GM21367 (cell line): Measurements from ENCODE around the gene CCDC117.
"Not testable (repeated sequence)": the region's sequence is repeated elsewhere in the genome, so short reads cannot be mapped to it uniquely, and the experiment has no call there.

Source experiments
- ATAC-seq: cut with Tn5 transposase; IDR thresholded peaks from one replicate; pipeline ENCODE4 v1.9.1; 2021; ENCODE audit not compliant: unreplicated experiment

Gene CCDC117

DNA sequence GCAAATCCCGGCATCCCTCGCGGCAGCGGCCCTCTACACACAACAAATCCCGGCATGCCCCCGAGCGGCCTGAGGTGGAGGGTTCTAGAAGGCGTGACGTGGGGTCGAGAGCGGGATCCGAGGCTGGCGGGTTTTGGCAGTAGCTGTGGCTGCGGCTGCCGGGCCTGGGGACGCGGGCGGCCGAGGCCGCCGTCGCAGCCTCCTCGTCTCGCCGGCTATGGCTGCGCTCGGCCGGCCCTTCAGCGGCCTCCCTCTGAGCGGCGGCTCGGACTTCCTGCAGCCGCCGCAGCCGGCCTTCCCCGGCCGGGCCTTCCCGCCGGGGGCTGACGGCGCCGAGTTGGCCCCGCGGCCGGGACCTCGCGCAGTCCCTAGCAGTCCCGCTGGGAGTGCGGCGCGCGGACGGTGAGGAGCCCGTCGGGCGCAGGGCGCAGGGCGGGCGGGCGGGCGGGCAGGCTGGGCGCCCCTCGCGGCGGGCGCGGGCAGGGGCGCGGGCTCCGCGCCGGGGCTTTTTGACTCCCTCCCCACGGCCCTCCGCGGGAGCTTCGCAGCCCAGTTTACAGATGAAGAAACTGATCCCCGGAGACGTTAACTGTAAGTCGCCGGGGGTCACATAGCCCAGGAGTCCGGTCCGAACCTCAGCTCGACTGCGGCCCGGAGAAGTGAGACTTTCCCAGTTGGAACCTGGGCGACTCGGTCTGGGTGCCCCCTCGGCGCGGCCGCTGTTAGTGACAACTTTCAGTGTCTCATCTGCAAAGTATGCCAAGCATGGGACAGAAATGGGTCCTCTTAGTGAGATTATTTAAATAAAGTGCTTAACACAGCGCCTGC is at the start of gene CCDC117:
Gene CCDC117, plus strand, starts transcription at position 63 of the 828 bp plus-strand sequence. Its CDS starts 155 bp downstream, at position 218.
- ATAC-seq = peak; percentile 84

DNA sequence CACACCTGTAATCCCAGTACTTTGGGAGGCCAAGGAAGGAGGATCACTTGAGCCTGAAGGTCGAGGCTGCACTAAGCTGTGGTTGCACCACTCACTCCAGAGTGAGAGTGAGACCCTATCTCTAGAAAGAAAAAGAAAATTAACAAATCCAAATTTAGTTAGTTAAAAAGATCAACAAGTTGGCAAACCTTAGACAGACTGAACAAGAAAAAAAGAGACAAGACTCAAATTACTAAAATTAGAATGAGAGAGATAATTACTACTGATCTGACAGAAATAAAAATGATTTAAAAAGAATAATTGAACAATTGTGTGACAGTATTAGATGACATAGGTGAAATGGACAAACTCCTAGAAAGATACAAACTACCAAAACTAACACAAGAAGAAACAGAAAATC is 44.5 kb upstream of the CCDC117 start:
- ATAC-seq = no peak

GRCh38 chr22:28728621-28729313 is 43.7 kb upstream of the CCDC117 start:
- ATAC-seq = no peak

GRCh38 chr22:28730179-28730578 is 42.3 kb upstream of the CCDC117 start:
- no peak for ATAC-seq

- ATAC-seq = no peak
These were observed 38.1 kb upstream of the CCDC117 start for GRCh38 chr22:28734393-28734792.

- ATAC-seq = no peak
These were observed 36.0 kb upstream of the CCDC117 start for GRCh38 chr22:28736301-28737155.

- ATAC-seq = no peak
These were observed 34.8 kb upstream of the CCDC117 start for GRCh38 chr22:28737701-28738100.

GRCh38 chr22:28738876-28739275 is 33.6 kb upstream of the CCDC117 start:
- ATAC-seq = not testable (repeated sequence)

DNA sequence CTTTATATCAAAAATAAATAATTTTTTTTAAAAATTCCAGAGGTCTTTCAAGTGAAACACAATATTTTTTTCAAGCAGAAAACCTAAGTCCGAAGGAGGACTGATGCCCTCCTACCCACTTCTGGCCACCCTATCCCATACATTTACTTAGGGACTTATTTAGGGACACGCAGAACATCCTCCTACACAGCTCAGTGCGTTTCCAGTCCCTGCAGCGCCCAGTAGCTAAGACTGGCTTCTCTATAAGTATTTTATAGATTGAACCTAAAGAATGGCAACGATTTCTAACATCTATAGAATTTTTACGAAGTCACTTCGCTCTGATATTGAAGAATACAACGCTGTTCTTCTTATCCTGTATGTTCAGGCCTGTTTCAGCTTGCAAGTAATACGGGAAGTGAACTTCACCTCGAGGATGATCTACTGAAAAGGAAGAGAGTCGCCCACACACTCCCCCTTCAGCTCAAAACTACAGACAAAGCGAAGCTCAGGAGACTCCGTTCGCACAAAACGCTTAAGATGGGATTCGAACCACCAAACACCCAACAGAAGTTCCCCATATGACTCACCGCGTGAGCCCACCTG is 31.2 kb upstream of the CCDC117 start:
- ATAC-seq = no peak

DNA sequence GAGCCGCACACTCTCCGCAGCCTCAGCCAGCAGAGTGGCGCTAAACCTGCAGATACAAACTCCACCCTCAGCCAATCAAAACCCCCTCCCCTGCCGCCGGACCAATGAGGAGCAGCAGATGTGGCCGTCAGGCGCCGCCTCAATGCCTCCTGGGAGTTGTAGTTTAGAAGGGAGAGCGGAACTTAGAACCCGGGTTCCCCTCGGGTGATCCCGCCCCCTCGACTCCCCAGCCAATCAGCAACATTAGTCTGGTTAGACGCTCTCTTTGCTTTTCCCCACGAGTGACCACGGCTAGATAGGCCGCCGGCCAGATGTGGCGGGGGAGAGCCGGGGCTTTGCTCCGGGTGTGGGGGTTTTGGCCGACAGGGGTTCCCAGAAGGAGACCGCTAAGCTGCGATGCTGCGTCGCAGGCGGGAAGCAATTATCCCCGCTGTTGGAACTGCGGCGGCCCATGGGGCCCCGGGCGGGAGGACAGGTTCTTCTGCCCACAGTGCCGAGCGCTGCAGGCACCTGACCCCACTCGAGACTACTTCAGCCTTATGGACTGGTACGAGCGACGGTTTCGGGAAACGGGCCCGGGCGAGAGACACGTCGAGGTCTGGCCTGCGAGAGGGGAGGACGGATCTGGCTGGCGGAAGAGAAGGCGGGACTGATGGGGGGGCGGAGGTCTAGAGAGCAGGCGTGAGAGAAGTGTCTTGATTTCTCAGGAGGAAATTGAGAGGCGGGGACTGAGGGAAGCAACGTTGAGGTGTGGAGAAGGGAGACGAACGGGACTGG is 30.5 kb upstream of the CCDC117 start, which contains the start of the genes CHEK2 and HSCB:
Gene CHEK2, minus strand, starts transcription at position 36 of the 777 bp plus-strand sequence. CDS start 7,099 bp downstream, outside the sequence.
Gene HSCB, plus strand, starts transcription at position 255 of the 777 bp plus-strand sequence. Its CDS starts 57 bp downstream, at position 312.
- ATAC-seq = peak; percentile 79

- ATAC-seq = no peak
These were observed 29.9 kb upstream of the CCDC117 start for GRCh38 chr22:28742562-28742962.

DNA sequence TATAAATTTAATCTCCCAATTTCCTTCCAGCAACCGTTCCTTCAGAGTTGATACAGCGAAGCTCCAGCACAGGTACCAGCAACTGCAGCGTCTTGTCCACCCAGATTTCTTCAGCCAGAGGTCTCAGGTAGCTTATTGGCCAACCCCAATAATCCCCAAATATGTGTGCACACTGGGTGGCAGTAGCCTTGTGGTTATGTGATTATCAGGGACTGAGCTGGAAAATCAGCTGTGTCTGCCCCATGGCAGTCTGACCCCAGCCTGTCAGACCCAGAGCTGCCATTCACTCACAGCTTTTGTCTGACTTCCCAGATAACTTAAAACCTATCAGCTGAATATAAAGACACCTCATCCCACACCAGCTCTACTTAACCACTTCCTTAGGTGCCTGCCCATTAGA is 28.6 kb upstream of the CCDC117 start:
- ATAC-seq = no peak

DNA sequence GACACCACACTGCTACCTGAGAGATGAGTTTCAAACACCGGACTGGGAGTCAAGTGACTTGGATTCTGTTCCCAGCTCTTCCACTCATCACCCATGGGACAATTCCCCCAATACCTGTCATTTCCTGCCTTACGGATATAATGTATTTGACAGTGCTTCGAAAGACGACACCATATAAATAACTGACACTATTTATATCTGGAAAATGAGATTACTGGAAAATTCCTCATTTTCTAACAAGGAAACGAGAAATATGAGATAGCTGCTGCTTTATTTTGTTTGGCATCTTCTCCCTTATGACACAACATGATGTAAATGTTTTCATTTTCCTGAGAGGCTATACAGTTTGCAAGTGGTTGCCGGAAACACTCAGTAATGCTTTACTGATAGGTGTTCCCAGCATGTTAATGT is 22.0 kb upstream of the CCDC117 start:
- ATAC-seq = no peak

- ATAC-seq = not testable (repeated sequence)
These were observed 18.0 kb upstream of the CCDC117 start for GRCh38 chr22:28754512-28754911.

DNA sequence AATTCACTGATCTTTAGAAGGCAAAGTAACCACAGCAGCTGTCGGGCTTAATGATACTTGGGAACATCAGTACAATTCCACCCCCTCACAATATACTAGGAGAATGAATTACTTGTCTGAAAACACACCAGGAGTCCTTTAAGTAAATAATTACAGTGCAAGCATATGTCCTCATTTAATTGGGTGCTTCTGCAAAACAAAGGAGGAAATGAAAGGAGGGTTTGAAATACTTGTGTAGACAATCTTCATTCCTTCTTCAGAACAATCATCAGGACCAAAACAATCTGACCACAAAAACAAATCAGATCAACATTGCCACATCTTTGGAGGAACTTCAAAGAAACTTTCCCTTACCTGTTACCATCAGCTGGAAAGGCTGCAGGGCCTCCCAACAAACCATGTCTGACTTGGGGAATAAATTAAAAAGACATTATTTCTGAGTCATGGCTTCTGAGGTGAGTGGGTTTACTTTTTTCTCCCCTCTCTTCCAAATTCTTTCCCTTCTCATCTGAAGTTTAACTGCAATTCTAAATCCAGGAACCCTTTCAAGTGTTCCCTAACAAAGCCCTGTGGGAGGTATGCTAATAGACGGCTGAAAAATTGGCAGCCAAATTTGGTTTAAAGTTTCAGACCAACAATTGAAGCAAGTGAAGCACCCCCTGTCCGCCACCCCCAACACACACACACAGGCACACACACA is 12.5 kb upstream of the CCDC117 start:
- ATAC-seq = no peak

- no peak for ATAC-seq
These were observed 11.1 kb upstream of the CCDC117 start for GRCh38 chr22:28761449-28761755.

GRCh38 chr22:28762000-28762399 is 10.5 kb upstream of the CCDC117 start:
- not testable (repeated sequence) for ATAC-seq

DNA sequence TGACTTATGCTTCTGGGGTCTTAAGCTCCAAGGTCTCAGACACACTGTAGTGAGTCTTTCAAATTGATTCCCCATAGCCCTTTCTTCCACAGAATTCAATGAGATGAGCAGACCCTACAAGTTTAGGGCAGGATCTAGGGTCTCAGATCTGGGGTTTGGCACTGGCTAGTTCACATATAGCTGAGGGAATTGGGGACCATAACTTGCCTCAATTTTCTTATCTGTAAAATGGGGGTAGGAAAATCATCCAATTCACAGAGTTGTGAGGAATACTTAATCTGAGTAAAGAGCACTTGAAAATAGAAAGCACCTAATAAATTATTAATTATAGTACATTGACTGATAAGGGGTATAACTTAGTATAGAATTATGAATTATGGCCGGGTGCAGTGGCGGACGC is 5.9 kb upstream of the CCDC117 start:
- no peak for ATAC-seq

- ATAC-seq = no peak
These were observed 3.6 kb upstream of the CCDC117 start for GRCh38 chr22:28768701-28769393.
